ENCODE measurements around the gene PNMA8A.

The PNMA8A gene

GRCh38 chr19:46426035-46426505 lies 45.3 kb downstream of the PNMA8A start:
- DNase-seq = no peak

- DNase-seq = no peak
Measured at GRCh38 chr19:46423188-46423587, 48.2 kb downstream of the PNMA8A start.

GRCh38 chr19:46422344-46422743 lies 49.0 kb downstream of the PNMA8A start:
- no peak for DNase-seq

- no peak for DNase-seq
Measured at GRCh38 chr19:46420056-46420455, 51.3 kb downstream of the PNMA8A start.
